Stimulated activated CD4-positive, alpha-beta T cell treated with anti-CD3 and anti-CD28 coated beads, Interleukin-2, amount 100 ng/mL, for 48 hours (primary cell): Measurements from ENCODE around the gene FOXI3.
"Not testable (repeated sequence)": the region's sequence is repeated elsewhere in the genome, so short reads cannot be mapped to it uniquely, and the experiment has no call there.

Experiments
- DNase-seq, 2 donors: peaks; one replicate each; pipeline ENCODE4 v3.0.0-alpha.2; 2020

The FOXI3 gene

DNA sequence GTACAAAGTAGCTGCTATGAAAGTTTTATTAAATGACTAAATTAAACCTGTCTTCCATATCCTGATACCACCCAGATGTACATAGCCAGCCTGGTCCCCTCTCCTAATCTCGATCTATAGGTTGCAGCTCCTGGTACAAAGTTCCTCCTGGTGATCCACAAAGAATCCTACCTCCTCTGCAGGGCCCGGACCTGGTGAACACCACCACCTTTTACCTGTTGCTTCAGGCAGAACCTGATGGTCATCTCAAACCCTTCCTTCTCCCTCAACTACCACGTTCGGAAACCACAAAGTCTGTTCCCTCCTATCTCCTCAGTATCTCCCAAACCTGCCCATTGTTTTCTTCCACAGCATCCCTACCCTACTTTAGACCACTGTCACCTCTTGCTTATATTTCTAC lies 15.5 kb downstream of the FOXI3 start:
- no peak for DNase-seq

DNA sequence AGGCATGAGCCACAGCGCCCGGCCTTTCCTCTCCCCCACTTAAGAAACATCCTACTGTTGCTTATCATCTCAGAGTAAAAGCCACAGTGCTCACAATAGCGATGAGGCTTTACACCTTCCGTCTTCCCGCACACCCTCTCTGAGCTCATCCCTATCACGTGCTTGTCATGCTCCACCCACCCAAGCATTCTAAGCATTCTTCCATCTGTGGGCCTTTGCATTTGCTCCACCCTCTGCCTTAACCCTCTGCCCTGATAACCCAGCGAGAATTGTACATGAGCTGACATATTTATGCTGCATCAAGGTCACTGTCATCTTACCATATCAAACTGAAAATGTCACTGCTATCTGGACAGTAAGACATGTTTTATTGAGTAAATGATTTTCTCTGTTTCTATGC lies 22.6 kb downstream of the FOXI3 start:
- DNase-seq: no peak

DNA sequence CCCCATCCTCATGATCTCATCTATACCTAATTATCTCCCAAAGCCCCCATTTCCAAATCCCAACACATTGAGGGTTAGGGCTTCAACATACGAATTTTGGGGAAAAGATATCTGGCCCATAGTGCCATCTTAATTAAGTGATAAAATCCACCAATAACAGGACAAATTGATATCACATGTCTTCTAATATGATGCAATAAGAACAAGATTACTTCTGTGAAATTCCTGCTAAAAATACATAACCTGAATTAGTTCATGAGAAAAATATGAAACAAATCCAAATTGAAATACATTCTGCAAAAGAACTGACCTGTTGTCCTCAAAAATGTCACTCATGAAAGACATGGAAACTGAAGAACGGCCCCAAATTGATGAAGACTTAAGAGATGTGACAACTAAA lies 28.8 kb downstream of the FOXI3 start:
- no peak for DNase-seq

DNA sequence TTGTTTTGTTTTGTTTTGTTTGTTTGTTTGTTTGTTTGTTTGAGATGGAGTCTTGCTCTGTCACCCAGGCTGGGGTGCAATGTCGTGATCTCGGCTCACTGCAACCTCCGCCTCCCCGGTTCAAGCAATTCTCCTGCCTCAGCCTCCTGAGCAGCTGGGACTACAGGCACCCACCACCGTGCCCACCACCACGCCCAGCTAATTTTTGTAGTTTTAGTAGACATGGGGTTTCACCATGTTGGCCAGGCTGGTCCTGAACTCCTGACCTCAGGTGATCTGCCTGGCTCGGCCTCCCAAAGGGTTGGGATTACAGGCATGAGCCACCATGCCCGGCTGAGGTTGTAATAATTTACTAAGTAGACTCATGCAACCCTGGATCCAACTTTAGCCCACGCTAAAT lies 33.4 kb downstream of the FOXI3 start:
- DNase-seq: not testable (repeated sequence)

DNA sequence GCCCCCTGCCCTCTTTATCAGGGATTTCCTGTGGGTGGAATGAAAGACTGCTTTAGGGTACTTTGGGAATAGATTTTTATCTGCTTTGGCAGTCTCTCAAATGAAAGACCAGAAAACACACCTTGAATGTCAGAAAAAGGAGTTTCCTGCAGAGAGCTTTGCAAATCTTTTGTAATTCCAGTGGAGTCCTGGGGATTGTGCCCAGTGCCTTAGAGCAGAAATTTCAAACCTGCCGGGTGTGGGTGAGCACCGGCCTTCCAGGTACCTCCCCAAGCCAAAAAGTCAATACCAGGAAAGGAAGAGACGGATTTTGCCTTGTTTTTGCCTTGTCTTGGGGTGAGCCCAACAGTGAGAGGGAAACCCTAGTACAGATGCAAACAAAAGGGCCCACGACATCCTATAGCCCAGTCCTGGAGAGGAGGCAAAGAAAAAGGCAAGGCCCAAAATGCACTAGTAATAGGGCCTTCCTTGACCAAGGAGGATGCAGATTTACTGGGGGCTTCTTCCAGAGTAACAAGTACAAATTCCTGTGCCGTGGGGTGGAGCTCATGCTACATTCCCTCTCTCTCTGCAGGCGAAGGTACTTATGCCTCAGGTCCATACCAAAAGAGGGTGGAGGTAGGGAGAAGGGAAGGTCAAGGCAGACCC lies 36.4 kb downstream of the FOXI3 start:
- no peak for DNase-seq

DNA sequence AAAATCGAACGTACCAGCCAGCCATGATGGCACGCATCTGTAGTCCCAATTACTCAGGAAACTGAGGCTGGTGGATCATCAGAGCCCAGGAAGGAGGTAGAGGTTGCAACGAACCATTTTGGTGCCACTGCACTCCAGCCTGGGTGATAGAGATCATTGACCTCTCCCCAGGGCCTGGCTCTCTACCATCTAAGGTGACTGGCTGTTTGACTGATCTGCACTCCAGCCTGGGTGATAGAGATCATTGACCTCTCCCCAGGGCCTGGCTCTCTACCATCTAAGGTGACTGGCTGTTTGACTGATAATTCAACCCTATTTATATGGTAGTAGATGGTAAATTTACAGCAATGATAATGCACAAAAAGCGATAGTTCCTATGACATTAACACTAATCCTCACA lies 43.6 kb downstream of the FOXI3 start:
- not testable (repeated sequence) for DNase-seq

DNA sequence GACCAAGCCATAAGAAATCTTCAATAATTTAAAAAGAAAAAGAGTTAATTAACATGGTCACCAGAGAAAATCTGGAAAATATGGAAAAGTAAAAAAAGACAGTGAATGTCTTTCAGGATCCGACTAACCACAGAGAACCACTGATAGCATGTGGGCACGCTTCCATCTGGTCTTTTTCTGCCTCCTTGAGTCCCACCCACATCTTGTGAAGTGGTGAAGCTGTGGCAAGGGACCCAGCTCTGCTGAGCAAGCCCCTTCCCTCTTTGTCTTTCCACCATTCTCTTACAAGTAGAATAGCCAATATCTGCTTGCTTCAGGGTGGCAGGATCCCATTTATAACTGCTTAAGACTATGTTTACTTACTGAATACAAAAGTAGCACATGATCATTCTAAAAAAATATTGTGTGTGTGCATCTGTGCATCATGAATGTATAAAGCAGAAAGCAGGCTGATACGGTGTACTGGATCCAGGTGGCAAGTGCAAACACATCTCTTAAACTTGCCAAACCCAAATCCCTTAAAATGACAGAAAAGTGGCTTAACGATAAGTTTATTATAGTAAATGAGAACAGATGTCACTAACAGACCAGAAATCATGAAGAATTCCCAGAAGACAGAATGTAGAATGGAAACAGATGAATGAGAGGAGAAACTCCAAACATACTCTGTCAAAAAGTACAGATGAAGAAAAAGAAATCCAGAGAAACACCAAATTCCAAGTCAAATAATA lies 52.3 kb downstream of the FOXI3 start:
- DNase-seq: no peak

DNA sequence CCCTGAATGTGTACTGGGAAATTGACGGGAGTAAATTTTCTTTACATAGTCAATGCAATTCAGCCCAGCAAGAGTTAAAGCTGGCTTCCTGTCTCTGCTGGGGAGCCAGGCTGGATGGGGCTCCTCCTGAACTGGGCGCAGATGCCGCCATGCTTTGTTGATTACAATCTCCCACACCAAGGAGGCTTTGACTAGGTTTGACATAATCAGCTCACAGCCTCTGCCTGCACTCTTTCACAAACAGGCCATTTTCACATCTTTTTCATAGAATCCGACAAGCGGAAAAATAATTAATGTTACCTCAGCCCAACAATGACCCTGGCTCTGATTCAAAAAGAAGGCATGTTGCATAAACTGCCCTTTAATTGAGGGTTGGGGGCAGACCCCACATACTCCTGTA lies 54.3 kb downstream of the FOXI3 start:
- no peak for DNase-seq
